ENCODE measurements around the gene RAPGEF2.
"Not testable (repeated sequence)": the region's sequence is repeated elsewhere in the genome, so short reads cannot be mapped to it uniquely, and the experiment has no call there.

Gene RAPGEF2

GRCh38 chr4:159102622-159103383, at the start of gene RAPGEF2:
Gene RAPGEF2, plus strand, starts transcription at chr4:159103079. Its CDS starts 1,084 bp downstream, at chr4:159104163.
- DNase-seq, result peak; percentile 65

GRCh38 chr4:159055833-159056232, 47.0 kb upstream of the RAPGEF2 start:
- no peak for DNase-seq

- no peak for DNase-seq
These were observed 42.7 kb upstream of the RAPGEF2 start for GRCh38 chr4:159060161-159060560.

GRCh38 chr4:159062381-159062780, 40.5 kb upstream of the RAPGEF2 start:
- DNase-seq, result no peak

GRCh38 chr4:159065513-159066240, 37.2 kb upstream of the RAPGEF2 start:
- no peak for DNase-seq

GRCh38 chr4:159068139-159068538, 34.7 kb upstream of the RAPGEF2 start:
- DNase-seq, result not testable (repeated sequence)

GRCh38 chr4:159069922-159070321, 33.0 kb upstream of the RAPGEF2 start:
- no peak for DNase-seq

- DNase-seq, result peak; percentile 10
These were observed 32.1 kb upstream of the RAPGEF2 start for GRCh38 chr4:159070742-159071141.

GRCh38 chr4:159071178-159071968, 31.5 kb upstream of the RAPGEF2 start:
- no peak for DNase-seq

- no peak for DNase-seq
These were observed 30.7 kb upstream of the RAPGEF2 start for GRCh38 chr4:159071969-159072765.

GRCh38 chr4:159075531-159075932, 27.3 kb upstream of the RAPGEF2 start:
- DNase-seq, result no peak

GRCh38 chr4:159077018-159077417, 25.9 kb upstream of the RAPGEF2 start:
- not testable (repeated sequence) for DNase-seq

- no peak for DNase-seq
These were observed 25.0 kb upstream of the RAPGEF2 start for GRCh38 chr4:159077702-159078495.

GRCh38 chr4:159079074-159079473, 23.8 kb upstream of the RAPGEF2 start:
- DNase-seq, result no peak

- no peak for DNase-seq
These were observed 16.3 kb upstream of the RAPGEF2 start for GRCh38 chr4:159086606-159087005.

GRCh38 chr4:159090255-159090654, 12.6 kb upstream of the RAPGEF2 start:
- DNase-seq, result no peak

GRCh38 chr4:159094156-159094555, 8.7 kb upstream of the RAPGEF2 start:
- not testable (repeated sequence) for DNase-seq

- no peak for DNase-seq
These were observed 6.4 kb upstream of the RAPGEF2 start for GRCh38 chr4:159096434-159096833.

- no peak for DNase-seq
These were observed 5.7 kb upstream of the RAPGEF2 start for GRCh38 chr4:159097144-159097543.

- no peak for DNase-seq
These were observed 5.1 kb upstream of the RAPGEF2 start for GRCh38 chr4:159097785-159098184.

GRCh38 chr4:159098482-159099127, 4.3 kb upstream of the RAPGEF2 start:
- DNase-seq, result no peak

Data from T1000 (cell line).